ENCODE measurements around the gene ALPP. TPM values are rescaled to one million over a fixed set of nuclear protein-coding genes. Genes with fewer than 3 reads are reported as not detected.
A peak's percentile ranks its signal among the peaks of the same experiment; 100 is the strongest.
"Not testable (repeated sequence)": the region's sequence is repeated elsewhere in the genome, so short reads cannot be mapped to it uniquely, and the experiment has no call there.

Gene ALPP
- total and polyA plus RNA-seq, 2 of the 13 experiments (the other 11 are each of a cell fraction or from before 2014, with no cell fraction given) = not detected

GRCh38 chr2:232366461-232366860 is 12.1 kb upstream of the ALPP start:
- H2AFZ ChIP-seq (ENCODE audit: low read length); H4K20me1 ChIP-seq (ENCODE audit: insufficient read depth, low read length); ATAC-seq; DNase-seq (ENCODE audit: low spot score); intact Hi-C loops (cut with micrococcal nuclease; ENCODE audit: unreplicated experiment); POLR2A ChIA-PET; FAIRE-seq; H3K9ac ChIP-seq (ENCODE audit: insufficient read depth, low read depth, low read length); H3K36me3 ChIP-seq (replicated peaks in 1 of 2; ENCODE audit: control insufficient read depth in 1 of 2, insufficient read depth in 2 of 2, low read length in 2 of 2); H3K27ac ChIP-seq (ENCODE audit: extremely low read length, insufficient read depth, low read length); H3K79me2 ChIP-seq (ENCODE audit: insufficient read depth, low read length); BruUV-seq (replicated peaks); in situ Hi-C loops (cut with HindIII; ENCODE audit: extremely low pct_ligation_motif_present, low pct_unique_long_range_greater_than_20kb); H3K4me3 ChIP-seq (replicated peaks in 1 of 3; ENCODE audit: insufficient read depth in 1 of 3, low read depth in 2 of 3, low read length in 3 of 3); H3K4me2 ChIP-seq (ENCODE audit: low read depth, low read length); H3K9me3 ChIP-seq (ENCODE audit: low read length): not testable (repeated sequence)
- peak; percentile 9; the same call in 1 of the 2 replicates for TF ChIP-seq CTCF (CRISPR knock-in tag; IDR thresholded peaks at IDR 0.05)
- 43% methylated on average over 7 of the region's 23 CpGs for WGBS (ENCODE audit: low lambda C conversion rate)
- Histone ChIP-seq H3K27me3 (ENCODE audit: control insufficient read depth in 1 of 2, insufficient read depth in 2 of 2, low read length in 2 of 2) (peaks cover 0 to 15% of the 10 kb centered on the region in 2 experiments; a peak in 3 of 5 replicates), H3K4me1 (ENCODE audit: insufficient read depth, low read length) (peaks cover 48% of the 10 kb centered on the region)
- CTCF ChIA-PET (ENCODE audit: low intra/inter-chr PET ratio, low total read pairs) = interaction anchor here (0.9 kb wide), 1 partner anchor 460 kb away, joined by 4 read pairs; no protein-coding TSS in a partner anchor

- in situ Hi-C loops (cut with HindIII; ENCODE audit: extremely low pct_ligation_motif_present, low pct_unique_long_range_greater_than_20kb) (no loop called here), intact Hi-C loops (cut with micrococcal nuclease; ENCODE audit: unreplicated experiment) (no loop called here)
- Histone ChIP-seq H3K36me3 (replicated peaks in 1 of 2; ENCODE audit: control insufficient read depth in 1 of 2, insufficient read depth in 2 of 2, low read length in 2 of 2) (no peaks in the 10 kb centered on the region), H3K4me2 (ENCODE audit: low read depth, low read length) (peak overlapping the region; percentile 34; the same call in 1 of the 2 replicates), H3K9me3 (ENCODE audit: low read length) (no peaks in the 10 kb centered on the region), H3K4me3 (replicated peaks in 1 of 3; ENCODE audit: insufficient read depth in 1 of 3, low read depth in 2 of 3, low read length in 3 of 3) (peak overlapping the region in 1 of 3 experiments; percentile 22; a peak in 1 of 6 replicates), H2AFZ (ENCODE audit: low read length) (no peak overlapping the region), H3K4me1 (ENCODE audit: insufficient read depth, low read length) (peaks cover 48% of the 10 kb centered on the region), H3K27me3 (ENCODE audit: control insufficient read depth in 1 of 2, insufficient read depth in 2 of 2, low read length in 2 of 2) (peaks cover 0 to 19% of the 10 kb centered on the region in 2 experiments; a peak in 3 of 5 replicates), H3K27ac (ENCODE audit: extremely low read length, insufficient read depth, low read length) (no peak overlapping the region), H3K79me2 (ENCODE audit: insufficient read depth, low read length) (no peaks in the 10 kb centered on the region), H4K20me1 (ENCODE audit: insufficient read depth, low read length) (no peaks in the 10 kb centered on the region), H3K9ac (ENCODE audit: insufficient read depth, low read depth, low read length) (no peak overlapping the region)
- TF ChIP-seq YY1 (IDR thresholded peaks at IDR 0.05; ENCODE audit: insufficient read depth, insufficient replicate concordance, low read depth, low read length) = no peak
- no peak for TF ChIP-seq FOXA1 (IDR thresholded peaks at IDR 0.05)
- 0 out of 2 replicates have a peak, but pooled peaks have one; percentile 40 for TF ChIP-seq FOXA1 (CRISPR knock-in tag; IDR thresholded peaks at IDR 0.05)
- no peak for TF ChIP-seq FOXP1 (IDR thresholded peaks at IDR 0.05)
- 0 out of 2 replicates have a peak, but pooled peaks have one; percentile 9 for TF ChIP-seq FOXP1 (CRISPR knock-in tag; IDR thresholded peaks at IDR 0.05)
- peak; percentile 8; the same call in 1 of the 2 replicates for TF ChIP-seq NFYC (CRISPR knock-in tag; IDR thresholded peaks at IDR 0.05)
- TF ChIP-seq ZFX (CRISPR knock-in tag; IDR thresholded peaks at IDR 0.05; ENCODE audit: low read depth) = 0 out of 2 replicates have a peak, but pooled peaks have one; percentile 18
- DNase-seq (ENCODE audit: low spot score) = no peak
- ChIA-PET POLR2A (no interaction called here), CTCF (ENCODE audit: low intra/inter-chr PET ratio, low total read pairs) (no interaction called here)
- peak; percentile 3 for ATAC-seq
- no peak for FAIRE-seq
- 27% methylated on average over 6 of the region's 7 CpGs for WGBS (ENCODE audit: low lambda C conversion rate)
- no TSS peak for BruUV-seq (replicated peaks)
Observed at GRCh38 chr2:232367016-232367415, 11.5 kb upstream of the ALPP start.
